Erythroblast (primary cell): ENCODE data around the gene APOL4.

ENCODE experiments used
- GATA1 ChIP-seq: IDR thresholded peaks from 2 replicates; pipeline ENCODE4 v1.6.1; 2011; ENCODE audit warnings: low read depth, mild to moderate bottlenecking, control low read depth, low read length, moderate library complexity
- POLR2A ChIP-seq: IDR thresholded peaks from 2 replicates; pipeline ENCODE4 v1.6.1; 2011; ENCODE audit warnings: mild to moderate bottlenecking, low read length

DNA sequence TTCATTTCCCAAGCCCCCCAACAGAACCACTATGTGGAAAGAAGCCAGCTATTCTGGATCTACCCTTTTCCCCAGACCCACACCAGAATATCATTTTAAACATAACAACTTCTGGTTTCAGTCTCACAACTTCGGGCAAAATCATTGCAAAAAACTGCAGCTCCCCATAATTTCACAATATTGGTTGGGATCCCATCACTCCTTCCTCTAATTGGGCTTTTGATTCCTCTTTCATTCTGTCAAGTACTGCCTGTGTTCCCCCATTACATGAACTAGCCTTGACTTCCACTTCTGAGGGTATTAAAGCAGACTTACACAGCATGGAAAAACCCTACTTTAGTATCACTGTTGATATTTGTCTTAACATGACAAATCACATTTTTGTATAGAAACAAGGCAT, 37.0 kb downstream of the APOL4 start:
- TF ChIP-seq POLR2A (no peak), GATA1 (no peak)
